ENCODE results near the gene KRT83.
"Not testable (repeated sequence)": the region's sequence is repeated elsewhere in the genome, so short reads cannot be mapped to it uniquely, and the experiment has no call there.

KRT83 gene

DNA sequence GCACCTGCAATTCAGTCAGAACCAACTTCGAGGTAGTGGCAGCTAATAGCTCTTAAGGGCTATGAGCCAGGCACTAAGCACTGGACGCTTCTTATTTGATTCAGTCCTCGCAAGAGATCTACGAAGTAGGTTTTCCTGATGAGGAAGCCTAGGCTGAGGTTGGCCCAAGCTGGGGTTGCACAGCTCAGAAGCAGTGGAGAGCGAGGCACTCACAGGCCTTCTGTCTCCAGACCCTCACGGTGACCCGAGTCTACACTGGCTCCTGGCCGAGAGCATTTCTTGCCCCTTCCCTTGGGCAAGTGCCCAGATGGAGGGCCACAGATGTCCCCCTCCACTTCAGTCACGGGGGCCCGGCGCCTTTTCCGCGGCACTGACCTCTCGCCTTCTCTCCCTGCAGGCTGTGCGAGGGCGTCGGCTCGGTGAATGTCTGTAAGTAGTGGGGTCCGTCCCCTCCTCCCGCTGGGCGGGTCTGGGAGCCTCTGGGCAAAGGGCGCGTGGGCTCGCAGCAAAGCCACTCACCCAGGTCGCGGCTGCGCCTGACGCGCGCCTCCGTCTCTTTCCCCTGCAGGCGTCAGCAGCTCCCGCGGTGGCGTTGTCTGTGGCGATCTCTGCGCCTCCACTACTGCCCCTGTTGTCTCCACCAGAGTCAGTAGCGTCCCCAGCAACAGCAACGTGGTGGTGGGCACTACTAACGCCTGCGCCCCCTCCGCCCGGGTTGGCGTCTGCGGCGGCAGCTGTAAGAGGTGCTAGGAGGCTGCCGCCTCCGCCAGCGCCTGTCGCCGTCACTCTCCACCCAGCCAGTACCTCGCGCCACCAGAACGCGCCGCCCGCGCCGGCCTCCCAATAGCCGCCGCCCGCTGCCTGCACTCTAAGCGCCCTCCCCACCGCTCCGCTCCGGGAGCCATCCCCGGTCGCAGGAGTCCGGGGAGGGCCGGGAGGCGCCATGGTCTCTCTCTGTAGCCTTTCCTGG is 13.1 kb downstream of the KRT83 start:
- DNase-seq: peak; percentile 46

DNA sequence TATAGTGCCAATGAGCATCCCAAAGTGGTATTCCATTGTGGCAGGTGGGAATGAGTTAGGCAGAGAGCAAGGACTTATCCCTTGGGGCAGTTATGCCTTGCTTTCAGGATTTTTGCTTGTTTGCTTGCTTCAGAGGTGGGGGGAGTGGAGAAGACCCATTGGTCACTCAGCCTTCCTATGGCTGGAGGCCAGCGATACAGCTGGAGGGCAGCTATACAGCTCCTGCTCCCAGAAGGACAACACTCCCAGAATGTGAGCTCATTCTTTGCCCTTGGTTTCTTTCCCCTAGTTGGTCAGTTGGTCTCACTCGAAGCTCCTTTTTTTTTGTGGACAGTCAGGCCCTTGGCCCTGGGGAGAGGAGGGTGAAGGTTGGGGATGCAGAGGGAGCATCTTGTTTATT is 14.5 kb downstream of the KRT83 start:
- no peak for DNase-seq

DNA sequence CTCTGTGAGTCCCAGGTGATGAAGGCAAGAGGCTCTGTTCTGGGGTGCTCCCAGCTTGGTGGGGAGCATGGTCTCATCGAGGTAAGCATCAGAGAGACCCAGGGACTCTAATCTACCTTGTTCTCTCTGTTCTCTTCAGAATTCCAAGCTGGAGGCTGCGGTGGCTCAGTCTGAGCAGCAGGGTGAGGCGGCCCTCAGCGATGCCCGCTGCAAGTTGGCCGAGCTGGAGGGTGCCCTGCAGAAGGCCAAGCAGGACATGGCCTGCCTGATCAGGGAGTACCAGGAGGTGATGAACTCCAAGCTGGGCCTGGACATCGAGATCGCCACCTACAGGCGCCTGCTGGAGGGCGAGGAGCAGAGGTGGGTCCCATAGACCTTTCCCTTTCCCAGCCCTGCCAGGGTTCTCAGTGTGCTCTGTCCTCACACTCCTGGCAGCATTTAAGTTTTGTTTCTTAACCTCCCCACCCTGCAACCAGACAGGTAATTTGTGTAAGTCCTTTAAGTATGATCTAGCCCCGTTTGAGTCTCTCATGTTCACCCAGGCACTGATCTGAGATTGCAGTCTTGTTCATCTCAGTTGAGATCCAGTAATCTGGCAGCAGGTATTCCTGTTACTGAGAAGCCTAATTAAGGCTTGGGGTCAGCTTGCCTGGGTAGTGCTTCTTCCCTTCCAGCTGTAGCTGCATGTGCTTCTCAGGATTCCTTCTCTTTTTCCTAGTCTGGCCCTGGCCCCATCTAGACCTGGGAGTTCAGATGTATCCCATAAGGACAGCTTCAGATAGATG is 15.1 kb downstream of the KRT83 start:
- no peak for DNase-seq

DNA sequence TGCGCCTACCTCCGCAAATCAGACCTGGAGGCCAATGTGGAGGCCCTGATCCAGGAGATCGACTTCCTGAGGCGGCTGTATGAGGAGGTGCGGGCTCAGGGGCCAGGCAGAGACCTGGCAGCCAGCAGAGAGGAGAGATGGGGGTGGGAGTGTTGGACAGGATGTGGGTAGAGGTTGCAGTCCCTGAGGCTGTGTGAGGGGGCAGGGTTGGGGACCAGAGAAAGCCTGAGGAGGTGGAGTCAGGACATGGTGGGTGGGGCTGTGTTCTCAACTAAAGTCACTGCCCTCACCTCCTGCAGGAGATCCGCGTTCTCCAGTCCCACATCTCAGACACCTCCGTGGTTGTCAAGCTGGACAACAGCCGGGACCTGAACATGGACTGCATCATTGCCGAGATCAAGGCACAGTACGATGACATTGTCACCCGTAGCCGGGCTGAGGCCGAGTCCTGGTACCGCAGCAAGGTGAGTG is 16.2 kb downstream of the KRT83 start:
- peak; percentile 70 for DNase-seq

DNA sequence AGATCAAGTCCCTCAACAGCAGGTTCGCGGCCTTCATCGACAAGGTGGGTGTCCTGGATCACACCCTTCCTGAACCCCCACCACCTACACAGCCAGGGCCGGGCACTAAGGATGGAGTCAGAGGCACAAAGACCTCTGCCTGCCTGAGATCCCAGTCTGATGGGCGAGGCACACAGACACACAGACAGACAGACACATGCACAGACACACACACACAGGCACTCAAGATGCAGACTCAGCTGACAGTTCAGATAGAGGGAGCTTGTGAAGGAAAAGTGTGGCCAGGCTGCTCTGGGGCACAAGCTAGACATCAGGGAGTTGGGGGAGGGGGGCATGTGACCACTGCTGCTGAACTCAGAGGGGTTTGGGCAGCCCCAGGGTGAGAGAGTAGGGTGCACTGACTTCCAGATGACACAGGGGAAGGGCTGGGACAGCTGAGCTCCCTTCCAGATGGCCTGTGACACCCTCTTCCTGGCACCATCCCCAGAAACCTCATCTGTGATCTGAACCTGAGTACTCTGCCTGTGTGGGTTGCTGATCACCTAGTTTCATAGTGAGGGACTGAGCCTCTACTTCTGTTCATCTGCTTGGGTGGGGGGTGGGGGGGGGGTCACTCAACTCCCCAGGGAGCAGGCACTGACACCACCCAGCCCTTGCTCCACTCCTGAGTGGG is 18.8 kb downstream of the KRT83 start:
- DNase-seq: not testable (repeated sequence)

DNA sequence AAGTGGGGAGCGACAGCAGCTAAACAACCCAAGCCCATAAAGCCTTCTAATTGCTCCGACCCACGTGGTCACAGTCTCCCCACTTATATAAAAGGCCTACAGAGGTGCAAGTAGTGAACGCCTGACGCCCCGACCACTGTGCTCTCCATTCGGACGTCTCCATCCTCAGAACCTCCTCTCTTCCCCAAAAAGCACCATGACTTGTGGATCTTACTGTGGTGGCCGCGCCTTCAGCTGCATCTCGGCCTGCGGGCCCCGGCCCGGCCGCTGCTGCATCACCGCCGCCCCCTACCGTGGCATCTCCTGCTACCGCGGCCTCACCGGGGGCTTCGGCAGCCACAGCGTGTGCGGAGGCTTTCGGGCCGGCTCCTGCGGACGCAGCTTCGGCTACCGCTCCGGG is 19.5 kb downstream of the KRT83 start:
- not testable (repeated sequence) for DNase-seq

DNA sequence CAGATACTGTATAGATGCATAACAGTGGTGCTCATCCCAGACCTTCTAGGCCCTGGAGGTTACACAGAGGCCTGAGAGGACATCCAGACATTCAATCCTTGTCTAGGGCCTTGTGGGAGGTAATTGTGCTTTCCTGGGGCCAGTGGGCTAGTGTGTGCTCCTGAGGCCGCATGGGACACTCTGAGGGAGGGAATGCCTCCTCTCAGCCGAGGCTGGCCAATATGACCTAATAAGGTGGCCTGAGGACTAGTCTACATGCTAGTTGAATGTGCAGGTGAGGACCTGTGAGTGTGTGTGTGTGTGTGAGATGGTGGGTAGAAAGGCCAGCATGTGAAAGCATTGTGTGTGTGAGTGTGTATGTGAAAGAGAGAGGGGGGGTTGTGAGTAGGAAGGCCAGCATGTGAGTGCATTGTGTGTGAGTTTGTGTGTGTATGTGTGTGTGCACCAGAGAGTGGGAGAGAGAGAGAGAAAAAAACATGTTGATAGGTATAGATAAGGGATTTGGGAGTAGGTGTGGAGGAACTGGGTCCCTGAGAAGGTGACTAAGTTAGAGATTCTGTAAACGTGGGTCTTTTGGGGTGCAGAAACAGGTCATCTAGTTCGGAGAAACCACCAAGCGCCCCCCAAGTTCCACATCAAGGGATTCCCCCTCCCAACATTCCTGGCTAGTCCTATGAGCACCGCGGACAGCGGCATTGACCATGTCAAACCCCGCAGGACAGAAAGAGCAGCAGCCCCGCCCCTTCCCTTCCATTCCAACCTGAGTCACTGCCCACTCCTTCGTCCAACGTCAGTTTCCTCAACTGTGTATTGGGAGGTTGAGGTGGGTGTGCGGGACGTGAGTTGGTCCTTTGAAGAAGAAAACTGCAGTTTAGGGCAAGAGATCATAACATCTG is 20.2 kb downstream of the KRT83 start:
- DNase-seq: no peak

DNA sequence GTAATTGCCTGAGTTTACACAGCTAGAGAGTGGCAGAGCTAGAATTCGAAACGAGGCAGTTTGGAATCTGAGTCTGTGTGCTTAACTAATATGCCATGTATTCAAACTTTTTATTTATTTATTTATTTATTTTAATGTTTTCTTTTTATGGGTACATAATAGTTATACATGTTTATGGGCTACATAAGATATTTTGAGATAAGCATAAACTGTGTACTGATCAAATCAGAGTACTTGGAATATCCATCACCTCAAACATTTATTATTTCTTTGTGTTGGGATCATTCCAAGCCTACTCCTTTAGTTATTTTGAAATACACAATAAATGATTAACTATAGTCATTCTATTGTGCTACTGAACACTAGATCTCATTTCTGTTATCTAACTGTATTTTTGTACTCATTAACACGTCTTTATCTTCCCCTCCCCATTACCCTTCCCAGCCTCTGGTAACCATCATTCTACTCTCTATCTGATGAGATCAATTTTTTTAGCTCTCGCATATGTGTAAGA is 22.5 kb downstream of the KRT83 start:
- DNase-seq: no peak

DNA sequence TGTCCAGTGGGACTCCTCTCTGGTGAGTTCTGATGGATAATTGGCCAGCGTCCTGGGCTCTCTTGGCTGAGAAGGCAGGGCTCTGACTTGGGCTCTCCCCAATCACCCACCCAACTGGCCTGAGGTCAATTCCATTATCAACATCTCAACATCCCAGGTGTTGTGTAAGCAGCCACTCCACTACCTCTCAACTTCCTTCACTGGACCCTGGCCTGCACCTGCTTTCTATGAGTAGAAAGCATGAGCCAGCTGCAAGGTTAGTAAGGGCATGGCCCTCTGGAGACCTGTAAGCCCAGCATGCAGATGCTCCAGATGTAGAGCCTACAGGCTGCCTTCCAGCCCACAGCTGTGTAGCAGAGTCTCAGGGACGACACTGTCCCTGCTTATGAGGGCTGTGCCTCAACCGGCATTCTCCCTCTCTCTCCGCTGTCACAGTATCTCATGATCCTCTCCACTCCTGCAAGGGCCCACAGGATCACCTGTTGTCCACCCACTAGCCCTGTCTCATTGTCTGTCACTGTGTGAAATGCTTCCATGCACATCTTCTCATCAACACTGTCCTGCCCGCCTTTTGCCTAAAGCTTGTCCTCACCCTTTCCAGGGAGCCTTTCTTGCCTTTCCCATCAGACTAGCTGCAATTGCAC is 24.5 kb downstream of the KRT83 start:
- DNase-seq: no peak

DNA sequence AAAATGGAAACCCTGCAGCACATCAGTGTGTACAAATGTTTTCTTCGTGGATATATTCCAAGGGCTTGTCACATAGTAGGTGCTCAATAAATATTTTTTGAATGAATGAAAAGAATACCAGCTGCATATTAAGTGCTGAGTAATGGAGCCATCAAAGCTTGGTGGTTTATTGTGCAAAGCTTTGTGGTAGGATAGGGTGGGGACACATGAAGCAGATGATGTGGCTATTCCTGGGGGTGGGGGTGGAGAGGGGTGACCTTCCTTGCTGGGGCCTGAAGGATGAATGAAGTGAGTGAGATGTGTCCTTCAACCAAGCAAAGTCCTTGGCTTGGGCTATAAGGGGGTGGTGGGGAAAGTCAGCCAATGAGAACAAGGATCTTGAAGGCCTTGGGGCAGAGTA is 25.5 kb downstream of the KRT83 start:
- no peak for DNase-seq

DNA sequence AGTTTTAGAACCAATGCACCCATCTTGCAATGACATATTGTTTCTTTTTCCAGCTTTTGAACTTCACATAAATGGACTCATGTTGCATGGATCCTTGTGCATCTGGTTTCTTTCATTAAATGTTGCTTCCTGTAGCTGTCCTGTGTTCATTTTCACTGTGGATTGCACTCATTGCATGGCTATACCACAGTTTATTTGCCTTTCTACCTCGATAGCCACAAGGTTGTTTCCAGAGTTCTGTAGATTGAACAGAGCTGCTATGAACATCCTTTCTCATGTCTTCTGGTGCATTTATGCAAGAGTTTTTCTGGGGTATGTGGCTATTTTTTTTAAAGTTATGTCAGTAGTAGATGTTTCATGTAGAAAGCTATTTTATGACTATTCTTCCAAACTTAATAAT is 26.4 kb downstream of the KRT83 start:
- no peak for DNase-seq

DNA sequence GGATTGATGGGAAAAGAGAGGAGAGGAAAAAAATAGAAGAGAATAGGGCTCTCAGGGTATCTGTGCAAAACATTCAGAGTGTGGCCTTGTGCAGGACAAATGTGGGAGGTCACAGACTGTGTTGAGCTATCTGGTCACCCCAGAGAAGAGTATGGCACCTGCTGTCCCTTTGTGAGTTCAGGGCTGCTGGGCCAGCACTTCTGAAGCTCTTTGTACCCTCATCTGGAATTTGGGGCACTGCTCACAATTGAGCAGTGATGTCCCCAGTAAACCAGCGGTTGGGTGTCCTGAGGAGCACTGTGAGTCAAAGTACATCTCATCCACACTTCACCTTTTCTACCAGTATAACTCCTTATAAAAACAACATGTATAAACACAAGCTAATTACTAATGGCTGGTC is 27.3 kb downstream of the KRT83 start:
- no peak for DNase-seq

DNA sequence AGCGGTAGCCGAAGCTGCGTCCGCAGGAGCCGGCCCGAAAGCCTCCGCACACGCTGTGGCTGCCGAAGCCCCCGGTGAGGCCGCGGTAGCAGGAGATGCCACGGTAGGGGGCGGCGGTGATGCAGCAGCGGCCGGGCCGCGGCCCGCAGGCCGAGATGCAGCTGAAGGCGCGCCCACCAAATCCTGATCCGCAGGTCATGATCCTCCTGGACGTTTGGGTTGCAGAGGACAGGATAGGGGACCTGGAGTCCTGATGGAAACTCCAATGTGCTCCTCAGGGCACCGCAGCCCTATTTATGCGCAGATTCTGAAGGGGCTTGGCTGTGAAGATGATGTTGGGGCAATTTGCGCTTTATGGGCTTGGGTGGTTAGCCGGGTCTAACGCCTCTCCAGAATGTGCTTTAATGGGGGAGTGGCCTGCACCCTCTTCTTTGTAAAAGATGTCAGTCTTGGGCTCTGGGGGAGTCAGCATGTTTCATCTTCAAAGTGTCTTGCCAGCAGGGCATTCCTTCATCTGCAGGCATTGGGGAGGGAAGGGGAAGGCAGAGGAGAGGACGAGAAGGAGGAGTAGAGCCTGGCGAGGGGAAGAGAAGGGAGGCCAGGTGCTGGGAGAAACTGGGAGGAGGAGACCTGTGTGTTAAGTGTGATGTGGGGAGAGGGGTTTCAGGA is 29.8 kb downstream of the KRT83 start, which contains the start of gene KRT81:
KRT81 (minus strand) TSS at position 268 of the 669 bp plus-strand sequence; CDS start at position 199, 69 bp downstream.
- no peak for DNase-seq

DNA sequence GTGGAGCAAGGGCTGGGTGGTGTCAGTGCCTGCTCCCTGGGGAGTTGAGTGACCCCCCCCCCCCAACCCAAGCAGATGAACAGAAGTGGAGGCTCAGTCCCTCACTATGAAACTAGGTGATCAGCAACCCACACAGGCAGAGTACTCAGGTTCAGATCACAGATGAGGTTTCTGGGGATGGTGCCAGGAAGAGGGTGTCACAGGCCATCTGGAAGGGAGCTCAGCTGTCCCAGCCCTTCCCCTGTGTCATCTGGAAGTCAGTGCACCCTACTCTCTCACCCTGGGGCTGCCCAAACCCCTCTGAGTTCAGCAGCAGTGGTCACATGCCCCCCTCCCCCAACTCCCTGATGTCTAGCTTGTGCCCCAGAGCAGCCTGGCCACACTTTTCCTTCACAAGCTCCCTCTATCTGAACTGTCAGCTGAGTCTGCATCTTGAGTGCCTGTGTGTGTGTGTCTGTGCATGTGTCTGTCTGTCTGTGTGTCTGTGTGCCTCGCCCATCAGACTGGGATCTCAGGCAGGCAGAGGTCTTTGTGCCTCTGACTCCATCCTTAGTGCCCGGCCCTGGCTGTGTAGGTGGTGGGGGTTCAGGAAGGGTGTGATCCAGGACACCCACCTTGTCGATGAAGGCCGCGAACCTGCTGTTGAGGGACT is 30.6 kb downstream of the KRT83 start:
- not testable (repeated sequence) for DNase-seq

DNA sequence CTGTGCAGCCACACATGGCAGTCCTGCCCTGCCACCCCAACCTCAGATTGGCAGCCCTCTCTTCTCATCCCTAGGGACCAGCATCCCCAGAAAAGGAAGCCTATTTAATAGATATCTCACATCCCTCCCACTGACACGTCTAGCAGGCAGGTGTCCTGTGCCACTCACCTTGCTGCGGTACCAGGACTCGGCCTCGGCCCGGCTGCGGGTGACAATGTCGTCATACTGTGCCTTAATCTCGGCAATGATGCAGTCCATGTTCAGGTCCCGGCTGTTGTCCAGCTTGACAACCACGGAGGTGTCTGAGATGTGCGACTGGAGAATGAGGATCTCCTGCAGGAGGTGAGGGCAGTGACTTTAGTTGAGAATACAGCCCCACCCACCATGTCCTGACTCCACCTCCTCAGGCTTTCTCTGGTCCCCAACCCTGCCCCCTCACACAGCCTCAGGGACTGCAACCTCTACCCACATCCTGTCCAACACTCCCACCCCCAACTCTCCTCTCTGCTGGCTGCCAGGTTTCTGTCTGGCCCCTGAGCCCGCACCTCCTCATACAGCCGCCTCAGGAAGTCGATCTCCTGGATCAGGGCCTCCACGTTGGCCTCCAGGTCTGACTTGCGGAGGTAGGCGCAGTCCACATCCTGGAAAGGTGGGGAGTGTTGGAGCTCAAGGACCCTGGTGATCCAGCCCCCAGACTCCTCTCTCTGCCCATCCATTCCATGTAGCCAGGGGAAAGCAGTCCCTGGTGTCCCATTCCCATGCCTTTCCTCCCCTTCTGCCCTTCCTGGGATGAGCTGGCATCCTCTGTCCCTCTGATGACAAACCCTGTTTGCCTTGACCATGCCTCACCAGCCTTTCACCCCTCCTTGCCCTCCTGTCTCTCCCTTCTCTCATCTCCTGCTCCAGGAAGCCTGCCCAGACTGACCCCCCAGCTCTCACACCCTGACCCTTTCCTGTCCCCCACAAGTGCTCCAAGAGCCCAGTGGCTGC is 33.1 kb downstream of the KRT83 start:
- peak; percentile 57 for DNase-seq

DNA sequence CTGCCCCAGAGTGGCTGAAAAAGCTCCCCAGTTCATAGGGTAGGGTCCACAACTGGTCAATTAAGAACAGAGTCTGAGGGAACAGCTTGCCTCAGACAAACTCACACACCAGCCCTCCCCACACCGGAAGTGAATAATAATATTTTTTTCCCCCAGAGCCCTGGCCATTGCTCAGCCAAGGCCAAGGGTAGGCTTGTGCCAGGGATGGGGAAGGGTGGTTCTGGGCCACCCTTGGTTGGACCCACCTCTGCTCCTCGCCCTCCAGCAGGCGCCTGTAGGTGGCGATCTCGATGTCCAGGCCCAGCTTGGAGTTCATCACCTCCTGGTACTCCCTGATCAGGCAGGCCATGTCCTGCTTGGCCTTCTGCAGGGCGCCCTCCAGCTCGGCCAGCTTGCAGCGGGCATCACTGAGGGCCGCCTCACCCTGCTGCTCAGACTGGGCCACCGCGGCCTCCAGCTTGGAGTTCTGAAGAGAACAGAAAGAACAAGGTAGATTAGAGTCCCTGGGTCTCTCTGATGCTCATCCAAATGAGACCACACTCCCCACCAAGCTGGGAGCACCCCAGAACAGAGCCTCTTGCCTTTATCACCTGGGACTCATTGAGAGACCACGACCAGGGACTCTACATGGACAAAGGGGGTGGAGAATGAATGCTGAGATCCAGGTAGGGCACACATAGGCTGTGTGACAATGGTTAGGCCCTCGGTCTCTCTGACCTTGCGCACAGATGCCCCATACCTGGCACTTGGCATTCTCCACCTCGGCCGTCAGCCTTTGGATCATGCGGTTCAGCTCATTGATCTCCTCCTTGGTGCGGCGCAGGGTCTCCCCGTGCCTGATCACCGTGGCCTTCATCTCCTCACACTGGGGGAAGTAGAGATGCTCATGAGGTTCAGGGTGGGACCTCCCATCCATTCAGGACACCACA is 34.1 kb downstream of the KRT83 start:
- DNase-seq: not testable (repeated sequence)

DNA sequence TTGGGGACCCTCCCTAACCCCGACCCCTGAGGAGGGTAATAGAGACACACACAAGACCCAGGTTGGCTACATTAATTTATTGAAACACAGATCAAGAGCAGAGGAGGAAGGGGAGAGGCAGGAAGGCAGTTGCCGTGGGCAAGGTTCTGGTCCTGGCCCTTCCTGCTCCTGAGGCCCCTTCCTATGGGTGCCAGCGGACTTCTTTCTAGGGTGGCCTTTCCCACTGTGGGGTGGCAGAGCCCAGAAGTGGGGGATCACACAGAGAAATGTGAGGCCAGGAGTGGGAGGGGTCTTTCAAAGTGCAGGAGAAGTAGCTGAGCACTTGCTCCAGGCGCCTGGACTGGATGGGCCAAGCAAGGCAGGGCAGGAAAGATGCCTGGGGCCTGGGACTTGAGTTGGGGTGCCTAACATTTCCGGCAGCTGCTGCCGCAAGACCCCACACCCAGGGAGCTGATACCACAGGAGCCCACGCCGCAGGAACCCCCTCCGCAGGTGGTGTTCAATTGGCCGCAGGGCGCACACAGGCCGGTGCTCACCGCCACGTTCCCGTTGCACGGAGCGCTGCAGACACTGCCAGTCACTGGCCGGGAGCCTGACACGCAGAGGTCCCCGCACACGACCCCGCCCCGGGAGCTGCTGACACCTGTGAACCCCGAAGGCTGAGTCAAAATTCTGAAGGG is 35.2 kb downstream of the KRT83 start:
- DNase-seq: no peak
